H9 (cell line): ENCODE data around the gene NSUN6. TPM values are rescaled to one million over a fixed set of nuclear protein-coding genes. Genes with fewer than 3 reads are reported as not detected.

ENCODE experiments used
- DNase-seq: peaks from one replicate; pipeline ENCODE4 v3.0.0-alpha.2; 2017
- H2AFZ ChIP-seq: one replicate; pipeline ENCODE4 v1.6.1; 2013; ENCODE audit warnings: mild to moderate bottlenecking, low read length, control low read depth, moderate library complexity
- H2AK5ac ChIP-seq: 2 replicates; pipeline ENCODE4 v1.6.1; 2013; ENCODE audit warnings: low read length, control low read depth, mixed read lengths; ENCODE audit not compliant: insufficient read length
- H2BK120ac ChIP-seq: one replicate; pipeline ENCODE4 v1.6.1; 2013; ENCODE audit warnings: low read depth, mild to moderate bottlenecking, low read length, control low read depth, inconsistent platforms; ENCODE audit not compliant: poor library complexity, severe bottlenecking
- H2BK12ac ChIP-seq: 2 replicates; pipeline ENCODE4 v1.6.1; 2013; ENCODE audit warnings: low read length, control low read depth, mixed read lengths, low read depth; ENCODE audit not compliant: insufficient read length
- H2BK15ac ChIP-seq: 2 replicates; pipeline ENCODE4 v1.6.1; 2013; ENCODE audit warnings: low read depth, low read length, control low read depth
- H2BK20ac ChIP-seq: one replicate; pipeline ENCODE4 v1.6.1; 2013; ENCODE audit warnings: low read depth, mild to moderate bottlenecking, low read length, control low read depth, inconsistent platforms; ENCODE audit not compliant: poor library complexity, severe bottlenecking
- H2BK5ac ChIP-seq: 2 replicates; pipeline ENCODE4 v1.6.1; 2013; ENCODE audit warnings: low read length, control low read depth, mixed read lengths; ENCODE audit not compliant: insufficient read length
- H3K14ac ChIP-seq: 2 replicates; pipeline ENCODE4 v1.6.1; 2013; ENCODE audit warnings: low read length, control low read depth; ENCODE audit not compliant: insufficient read depth
- H3K18ac ChIP-seq: 2 replicates; pipeline ENCODE4 v1.6.1; 2013; ENCODE audit warnings: low read depth, mild to moderate bottlenecking, mixed read lengths, low read length, control low read depth; ENCODE audit not compliant: insufficient read length
- H3K23ac ChIP-seq: 2 replicates; pipeline ENCODE4 v1.6.1; 2013; ENCODE audit warnings: low read length, control low read depth, mixed read lengths, low read depth; ENCODE audit not compliant: insufficient read length
- H3K23me2 ChIP-seq: 2 replicates; pipeline ENCODE4 v1.6.1; 2013; ENCODE audit warnings: low read depth, mild to moderate bottlenecking, mixed read lengths, low read length, control low read depth; ENCODE audit not compliant: insufficient read length, poor library complexity, severe bottlenecking
- H3K27ac ChIP-seq: 2 replicates; pipeline ENCODE4 v1.5.1; 2013; ENCODE audit warnings: low read length, control low read depth, mixed read lengths, low read depth; ENCODE audit not compliant: insufficient read length
- H3K27me3 ChIP-seq: 2 replicates; pipeline ENCODE4 v1.6.1; 2013; ENCODE audit warnings: low read length, control low read depth, inconsistent platforms; ENCODE audit not compliant: insufficient read depth
- H3K4ac ChIP-seq: 2 replicates; pipeline ENCODE4 v1.6.1; 2013; ENCODE audit warnings: low read depth, mild to moderate bottlenecking, control low read depth, inconsistent platforms, low read length, moderate library complexity
- H3K4me1 ChIP-seq: 2 replicates; pipeline ENCODE4 v1.6.1; 2013; ENCODE audit warnings: low read length, control low read depth, inconsistent platforms; ENCODE audit not compliant: insufficient read depth
- H3K4me2 ChIP-seq: 2 replicates; pipeline ENCODE4 v1.6.1; 2013; ENCODE audit warnings: low read length, control low read depth, mixed read lengths; ENCODE audit not compliant: insufficient read length, insufficient read depth
- H3K56ac ChIP-seq: 2 replicates; pipeline ENCODE4 v1.6.1; 2013; ENCODE audit warnings: low read depth, mild to moderate bottlenecking, mixed read lengths, low read length, control low read depth; ENCODE audit not compliant: insufficient read length
- H3K79me1 ChIP-seq: 2 replicates; pipeline ENCODE4 v1.6.1; 2013; ENCODE audit warnings: low read depth, mild to moderate bottlenecking, moderate library complexity, low read length, control low read depth, inconsistent platforms; ENCODE audit not compliant: insufficient read depth, poor library complexity, severe bottlenecking
- H3K79me2 ChIP-seq: 2 replicates; pipeline ENCODE4 v1.6.1; 2013; ENCODE audit warnings: low read length, control low read depth, inconsistent platforms; ENCODE audit not compliant: insufficient read depth
- H3K9ac ChIP-seq: 2 replicates; pipeline ENCODE4 v1.6.1; 2013; ENCODE audit warnings: low read length, control low read depth, mixed read lengths; ENCODE audit not compliant: insufficient read length; ENCODE audit errors: extremely low read depth
- H3K9me3 ChIP-seq: one replicate; pipeline ENCODE4 v1.6.1; 2013; ENCODE audit warnings: low read depth, low read length, inconsistent platforms; ENCODE audit not compliant: control insufficient read depth
- H3T11ph ChIP-seq: one replicate; pipeline ENCODE4 v1.6.1; 2013; ENCODE audit warnings: mild to moderate bottlenecking, low read length, control low read depth, inconsistent platforms
- H4K20me1 ChIP-seq: one replicate; pipeline ENCODE4 v1.6.1; 2013; ENCODE audit not compliant: control insufficient read depth, insufficient read length, insufficient read depth
- H4K5ac ChIP-seq: 2 replicates; pipeline ENCODE4 v1.6.1; 2013; ENCODE audit warnings: low read depth, mild to moderate bottlenecking, mixed read lengths, low read length, control low read depth; ENCODE audit not compliant: insufficient read length
- H4K8ac ChIP-seq: replicated peaks from 2 replicates; pipeline ENCODE4 v1.6.1; 2013; ENCODE audit warnings: low read length, control low read depth, mixed read lengths, low read depth; ENCODE audit not compliant: insufficient read length
- H4K91ac ChIP-seq: 2 replicates; pipeline ENCODE4 v1.6.1; 2013; ENCODE audit warnings: low read depth, mild to moderate bottlenecking, moderate library complexity, mixed read lengths, low read length, control low read depth; ENCODE audit not compliant: insufficient read length
- H3K27ac Mint-ChIP-seq, 3 experiments: 2 replicates in 2 of 3; 3 replicates in 1 of 3; pipeline ENCODE4 v1.8.0; 2020 to 2021; ENCODE audit warnings: mixed read lengths in 3 of 3, mild to moderate bottlenecking in 1 of 3, moderate library complexity in 1 of 3
- H3K27me3 Mint-ChIP-seq: 2 replicates; pipeline ENCODE4 v1.8.0; 2021; ENCODE audit warnings: low read depth, mild to moderate bottlenecking, moderate library complexity, mixed read lengths
- H3K36me3 Mint-ChIP-seq, 3 experiments: 2 replicates in 2 of 3; 3 replicates in 1 of 3; pipeline ENCODE4 v1.8.0; 2020 to 2021; ENCODE audit warnings: low read depth in 3 of 3, mixed read lengths in 3 of 3; ENCODE audit not compliant: insufficient read depth in 1 of 3
- H3K4me1 Mint-ChIP-seq, 2 experiments: 2 replicates each; pipeline ENCODE4 v1.8.0; 2020; ENCODE audit warnings: mixed read lengths in 2 of 2
- H3K4me3 Mint-ChIP-seq, 2 experiments: 2 replicates in 1 of 2; 3 replicates in 1 of 2; pipeline ENCODE4 v1.8.0; 2020 to 2021; ENCODE audit warnings: mild to moderate bottlenecking in 2 of 2, mixed read lengths in 2 of 2, moderate library complexity in 1 of 2
- H3K9me3 Mint-ChIP-seq, 2 experiments: 2 replicates in 1 of 2; 3 replicates in 1 of 2; pipeline ENCODE4 v1.8.0; 2020; ENCODE audit warnings: mild to moderate bottlenecking in 2 of 2, mixed read lengths in 2 of 2, moderate library complexity in 1 of 2
- CTCF ChIP-seq: fragments of 200-600 bp; sonication (generic); conservative IDR thresholded peaks from 3 replicates; pipeline ENCODE4 v1.8.0; 2021; ENCODE audit warnings: antibody characterized with exemption, mild to moderate bottlenecking
- WGBS: extraction: QIAGEN DNeasy Blood & Tissue Kit; methylation state at CpG from one replicate; pipeline ENCODE4 v1.1.7; 2013; ENCODE audit warnings: missing lambda C conversion rate, low lambda C conversion rate, mixed read lengths; ENCODE audit not compliant: insufficient read length; ENCODE audit errors: extremely low coverage; 5-methylcytosine and 5-hydroxymethylcytosine counted together
- total RNA-seq: library from RNA; stranded (reverse); gene quantifications from 2 replicates; pipeline ENCODE4 v1.2.1, GENCODE V29; 2021

NSUN6 gene
- total RNA-seq, 1 experiment from 2014 or later = 11.9 TPM

- Histone ChIP-seq H3K23ac (no peak overlapping the region), H3K79me1 (no peaks in the 10 kb centered on the region), H3K27ac (no peak overlapping the region), H4K5ac (no peak overlapping the region), H3T11ph (no peak overlapping the region), H3K18ac (no peak overlapping the region), H3K4me1 (no peaks in the 10 kb centered on the region), H3K79me2 (peaks cover 4% of the 10 kb centered on the region; the same call in 1 of the 2 replicates), H3K9ac (peak overlapping the region; percentile 95), H2AK5ac (no peak overlapping the region), H2BK5ac (no peak overlapping the region), H3K4me2 (peak overlapping the region; percentile 100), H2AFZ (no peak overlapping the region), H2BK20ac (no peak overlapping the region), H3K4ac (no peak overlapping the region), H3K9me3 (no peaks in the 10 kb centered on the region), H3K27me3 (no peaks in the 10 kb centered on the region), H3K23me2 (peaks cover 3% of the 10 kb centered on the region), H4K20me1 (no peaks in the 10 kb centered on the region), H3K14ac (no peak overlapping the region), H4K91ac (no peak overlapping the region), H2BK120ac (no peak overlapping the region), H2BK15ac (no peak overlapping the region), H4K8ac (no peak overlapping the region), H2BK12ac (no peak overlapping the region), H3K56ac (no peak overlapping the region)
- peak overlapping the region; percentile 94 to 96 for H3K4me3 Mint-ChIP-seq
- no peak for DNase-seq
- H3K9me3 Mint-ChIP-seq = no peaks in the 10 kb centered on the region
- TF ChIP-seq CTCF = no peak
- H3K27me3 Mint-ChIP-seq = no peaks in the 10 kb centered on the region
- H3K36me3 Mint-ChIP-seq = peaks cover 0 to 6% (median 0%) of the 10 kb centered on the region in 3 experiments; a peak in 2 of 7 replicates
- peak overlapping the region in 1 of 3 experiments; percentile 96; a peak in 3 of 7 replicates for H3K27ac Mint-ChIP-seq
- peaks cover 16 to 22% of the 10 kb centered on the region in 2 experiments for H3K4me1 Mint-ChIP-seq
- no CpG with 5 or more reads among the region's 6 CpGs for WGBS
These were observed 886 bp downstream of the NSUN6 start for GRCh38 chr10:18650404-18650997.
